Measurements from ENCODE around the gene ARG2. TPM values are rescaled to one million over a fixed set of nuclear protein-coding genes. Genes with fewer than 3 reads are reported as not detected.
A peak's percentile ranks its signal among the peaks of the same experiment; 100 is the strongest.

Gene ARG2
- total RNA-seq, 1 experiment from 2014 or later = 26.4 TPM

GRCh38 chr14:67680121-67680602, 60.4 kb downstream of the ARG2 start:
- DNase-seq (ENCODE audit: low read depth) = peak; percentile 84

GRCh38 chr14:67680941-67681340, 61.2 kb downstream of the ARG2 start:
- DNase-seq (ENCODE audit: low read depth) = peak; percentile 14

GRCh38 chr14:67683842-67684241, 64.1 kb downstream of the ARG2 start:
- no peak for DNase-seq (ENCODE audit: low read depth)

GRCh38 chr14:67690011-67690410, 70.3 kb downstream of the ARG2 start:
- no peak for DNase-seq (ENCODE audit: low read depth)

- DNase-seq (ENCODE audit: low read depth) = peak; percentile 94
These were observed 75.2 kb downstream of the ARG2 start for GRCh38 chr14:67694791-67695393.

GRCh38 chr14:67695394-67695949, 75.8 kb downstream of the ARG2 start, which contains the start of gene RDH11:
TSS of gene RDH11 (minus strand) at chr14:67695764. CDS start at chr14:67695703, 61 bp downstream.
- peak; percentile 92 for DNase-seq (ENCODE audit: low read depth)

GRCh38 chr14:67697006-67697405, 77.3 kb downstream of the ARG2 start:
- no peak for DNase-seq (ENCODE audit: low read depth)

- no peak for DNase-seq (ENCODE audit: low read depth)
These were observed 78.5 kb downstream of the ARG2 start for GRCh38 chr14:67698179-67698578.

Other genes starting within 250 kb of the ARG2 start
- not detected in 2 replicates for gene PLEK2, start 207.8 kb upstream of the ARG2 start, total RNA-seq (2014; rRNA removed; shearing (Covaris generic))
- 13.0 and 21.5 TPM in 2 replicates for gene TMEM229B, start 131.2 kb upstream of the ARG2 start, total RNA-seq (2014; rRNA removed; shearing (Covaris generic))
- gene PLEKHH1, start 86.6 kb upstream of the ARG2 start, total RNA-seq (2014; rRNA removed; shearing (Covaris generic)) = 1.6 and 1.8 TPM in 2 replicates
- 23.2 and 32.8 TPM in 2 replicates for gene PIGH, start 19.7 kb upstream of the ARG2 start, total RNA-seq (2014; rRNA removed; shearing (Covaris generic))
- 54.6 and 54.9 TPM in 2 replicates for gene VTI1B, start 54.7 kb downstream of the ARG2 start, total RNA-seq (2014; rRNA removed; shearing (Covaris generic))
- gene RDH11, start 75.8 kb downstream of the ARG2 start, total RNA-seq (2014; rRNA removed; shearing (Covaris generic)) = 127 and 140 TPM in 2 replicates
- gene RDH12, start 82.0 kb downstream of the ARG2 start, total RNA-seq (2014; rRNA removed; shearing (Covaris generic)) = 0.05 and 0.20 TPM in 2 replicates
- gene ZFYVE26, start 196.7 kb downstream of the ARG2 start, total RNA-seq (2014; rRNA removed; shearing (Covaris generic)) = 14.2 and 17.8 TPM in 2 replicates
- gene RAD51B, start 199.9 kb downstream of the ARG2 start, total RNA-seq (2014; rRNA removed; shearing (Covaris generic)) = 19.0 and 21.9 TPM in 2 replicates

Measured in M059J (cell line).